Fibroblast of pulmonary artery (primary cell): ENCODE measurements around the gene TIMM44.
A peak's percentile ranks its signal among the peaks of the same experiment; 100 is the strongest.

Experiments
- DNase-seq: peaks from one replicate; pipeline ENCODE4 v3.0.0-alpha.2; 2010; ENCODE audit warnings: low read depth
- H3K4me3 ChIP-seq: replicated peaks from 2 replicates; pipeline ENCODE4 v1.5.1; 2011; ENCODE audit warnings: low read depth, mild to moderate bottlenecking, control low read depth, low read length, moderate library complexity
- TF ChIP-seq, protein P1 (sequence below): IDR thresholded peaks from 2 replicates; pipeline ENCODE4 v1.5.1; 2011; ENCODE audit warnings: mild to moderate bottlenecking, control low read depth, low read length, inconsistent platforms; ENCODE audit errors: missing control alignments

The TIMM44 gene

DNA sequence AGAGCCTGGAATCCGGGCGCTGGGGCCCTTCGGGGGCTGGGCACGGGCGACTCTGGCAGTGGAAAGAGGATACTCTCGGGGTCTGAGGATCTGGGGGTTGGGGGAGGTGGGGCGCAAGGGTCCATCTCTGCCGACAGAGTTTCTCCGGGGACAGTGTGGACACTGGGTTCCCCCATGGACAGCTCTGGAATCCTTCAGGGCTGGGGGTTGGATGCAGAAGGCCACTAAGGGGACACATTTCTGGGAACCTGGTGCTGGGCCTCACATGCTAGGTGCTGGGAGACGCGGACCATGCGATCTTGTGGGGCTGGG, 26.6 kb downstream of the TIMM44 start:
- DNase-seq = no peak
- TF ChIP-seq, protein P1, sequence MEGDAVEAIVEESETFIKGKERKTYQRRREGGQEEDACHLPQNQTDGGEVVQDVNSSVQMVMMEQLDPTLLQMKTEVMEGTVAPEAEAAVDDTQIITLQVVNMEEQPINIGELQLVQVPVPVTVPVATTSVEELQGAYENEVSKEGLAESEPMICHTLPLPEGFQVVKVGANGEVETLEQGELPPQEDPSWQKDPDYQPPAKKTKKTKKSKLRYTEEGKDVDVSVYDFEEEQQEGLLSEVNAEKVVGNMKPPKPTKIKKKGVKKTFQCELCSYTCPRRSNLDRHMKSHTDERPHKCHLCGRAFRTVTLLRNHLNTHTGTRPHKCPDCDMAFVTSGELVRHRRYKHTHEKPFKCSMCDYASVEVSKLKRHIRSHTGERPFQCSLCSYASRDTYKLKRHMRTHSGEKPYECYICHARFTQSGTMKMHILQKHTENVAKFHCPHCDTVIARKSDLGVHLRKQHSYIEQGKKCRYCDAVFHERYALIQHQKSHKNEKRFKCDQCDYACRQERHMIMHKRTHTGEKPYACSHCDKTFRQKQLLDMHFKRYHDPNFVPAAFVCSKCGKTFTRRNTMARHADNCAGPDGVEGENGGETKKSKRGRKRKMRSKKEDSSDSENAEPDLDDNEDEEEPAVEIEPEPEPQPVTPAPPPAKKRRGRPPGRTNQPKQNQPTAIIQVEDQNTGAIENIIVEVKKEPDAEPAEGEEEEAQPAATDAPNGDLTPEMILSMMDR = no peak
- peak overlapping the region; percentile 17 for H3K4me3 ChIP-seq

DNA sequence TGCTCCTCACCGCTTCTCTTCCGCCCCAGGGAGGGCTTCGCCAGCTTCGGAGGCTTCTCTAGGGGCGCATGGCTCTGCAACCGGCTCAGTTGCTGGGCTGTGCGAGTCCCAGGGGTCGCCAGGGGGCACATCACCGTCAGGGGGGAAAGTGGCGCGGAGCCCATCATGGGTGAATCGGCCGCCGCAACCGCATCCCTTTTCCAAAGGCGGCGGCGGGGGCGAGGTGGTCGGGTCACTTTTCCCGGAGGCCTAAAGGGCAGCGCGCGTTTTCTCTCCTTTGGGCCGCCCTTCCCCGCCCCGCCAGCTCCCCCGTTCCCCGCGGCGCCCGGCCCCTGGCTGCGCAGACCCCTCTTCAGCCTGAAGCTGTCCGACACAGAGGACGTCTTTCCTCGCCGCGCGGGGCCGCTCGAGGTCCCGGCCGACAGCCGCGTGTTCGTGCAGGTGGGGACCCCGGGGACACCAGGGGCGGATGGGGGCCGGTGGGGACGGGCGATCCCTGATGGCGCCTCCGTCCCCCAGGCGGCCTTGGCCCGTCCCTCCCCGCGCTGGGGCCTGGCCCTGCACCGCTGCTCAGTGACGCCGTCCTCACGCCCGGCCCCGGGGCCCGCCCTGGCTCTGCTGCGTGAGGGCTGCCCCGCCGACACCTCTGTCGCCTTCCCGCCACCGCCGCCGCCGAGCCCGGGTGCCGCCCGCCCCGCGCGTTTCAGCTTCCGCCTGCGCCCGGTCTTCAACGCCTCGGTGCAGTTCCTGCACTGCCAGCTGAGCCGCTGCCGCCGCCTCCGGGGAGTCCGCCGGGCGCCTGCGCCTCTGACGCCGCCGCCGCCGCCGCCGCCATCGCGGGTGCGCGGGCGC, 27.1 kb downstream of the TIMM44 start:
- peak overlapping the region; percentile 29 for H3K4me3 ChIP-seq
- DNase-seq = no peak
- TF ChIP-seq, protein P1 = no peak

DNA sequence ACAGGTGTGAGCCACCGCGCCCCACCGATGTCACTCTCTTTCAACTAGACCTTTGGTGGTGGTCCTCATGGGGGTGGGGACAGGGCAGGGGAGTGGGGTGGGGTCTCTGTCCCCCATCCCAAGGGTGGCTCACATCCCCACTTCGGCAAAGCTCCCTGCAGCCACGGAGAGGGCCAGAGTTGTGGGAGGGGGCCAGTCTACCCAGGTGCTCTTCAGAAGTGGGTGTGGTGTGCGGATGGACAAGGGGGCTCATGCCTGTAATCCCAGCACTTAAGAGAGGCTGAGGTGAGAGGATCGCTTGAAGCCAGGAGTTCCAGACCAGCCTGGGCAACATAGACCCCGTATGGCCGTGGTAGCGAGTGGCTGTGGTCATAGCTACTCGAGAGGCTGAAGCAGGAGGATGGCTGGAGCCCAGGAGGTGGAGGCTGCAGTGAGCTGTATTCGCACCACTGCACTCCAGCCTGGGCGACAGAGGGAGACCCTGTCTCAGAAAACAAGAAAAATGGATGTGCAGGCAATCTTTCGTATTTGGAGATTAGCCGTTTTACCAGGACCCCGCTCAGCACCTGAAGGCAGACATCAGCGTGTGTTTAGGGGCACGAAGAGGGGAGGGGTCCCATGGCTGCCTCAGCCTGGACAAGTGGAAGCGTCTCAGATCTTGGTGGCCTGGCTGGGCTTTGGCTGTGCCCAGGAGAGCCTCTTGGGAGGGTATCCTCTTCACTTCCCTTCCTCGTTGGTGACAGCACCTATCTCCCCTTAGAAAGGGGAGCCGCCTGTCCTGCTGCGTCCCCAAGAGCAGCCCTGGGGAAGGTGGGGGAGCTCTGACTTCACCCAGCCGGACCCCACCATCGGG, 28.0 kb downstream of the TIMM44 start:
- H3K4me3 ChIP-seq = peak overlapping the region; percentile 29

DNA sequence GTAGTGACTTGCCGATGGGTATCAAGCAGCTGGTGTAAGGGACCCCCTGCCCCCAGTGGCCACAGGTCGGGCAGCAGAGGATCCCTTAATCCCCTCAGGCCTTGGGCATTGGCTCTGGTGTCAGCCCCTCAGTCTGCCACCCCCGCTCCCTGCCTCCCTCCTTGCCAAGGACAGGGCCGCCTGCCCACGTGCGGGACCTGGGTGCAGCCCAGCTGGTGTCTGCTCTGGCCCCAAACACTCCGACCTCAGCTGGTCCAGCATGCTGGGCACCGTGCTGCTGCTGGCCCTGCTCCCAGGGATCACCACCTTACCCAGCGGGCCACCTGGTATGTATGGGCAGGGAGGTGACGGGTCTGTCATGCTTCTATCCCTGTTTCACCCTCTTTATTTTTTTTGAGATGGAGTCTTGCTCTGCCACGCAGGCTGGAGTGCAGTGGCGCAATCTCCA, 28.8 kb downstream of the TIMM44 start, which contains the start of gene TGFBR3L:
Gene TGFBR3L (plus strand): TSS at position 233 of the 448 bp plus-strand sequence.
- no peak within 1 kb of the TSS for H3K4me3 ChIP-seq
- TF ChIP-seq, protein P1 = no peak
- DNase-seq = no peak

More for the DNA sequence above, 28.0 kb downstream of the TIMM44 start:
- DNase-seq = no peak
- TF ChIP-seq, protein P1 = no peak

DNA sequence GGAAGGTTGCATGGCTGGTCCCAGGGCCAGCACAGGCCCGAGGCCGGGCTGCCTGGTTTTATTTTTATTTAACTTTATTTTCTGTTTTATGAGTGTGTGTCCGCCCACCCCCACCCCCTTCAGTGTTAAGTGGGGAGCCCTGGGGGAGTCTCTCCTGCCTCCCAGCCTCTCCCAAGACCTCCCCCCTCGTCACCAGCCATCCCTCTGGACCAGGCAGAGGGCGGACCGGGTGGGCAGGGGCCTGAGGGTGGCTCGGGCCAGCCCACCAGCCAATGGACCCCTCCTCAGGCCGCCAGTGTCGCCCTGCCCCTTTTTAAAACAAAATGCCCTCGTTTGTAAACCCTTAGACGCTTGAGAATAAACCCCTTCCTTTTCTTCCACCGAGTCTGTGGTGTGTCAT, 29.4 kb downstream of the TIMM44 start:
- no peak for DNase-seq
- TF ChIP-seq, protein P1 = no peak
- no peak overlapping the region for H3K4me3 ChIP-seq

DNA sequence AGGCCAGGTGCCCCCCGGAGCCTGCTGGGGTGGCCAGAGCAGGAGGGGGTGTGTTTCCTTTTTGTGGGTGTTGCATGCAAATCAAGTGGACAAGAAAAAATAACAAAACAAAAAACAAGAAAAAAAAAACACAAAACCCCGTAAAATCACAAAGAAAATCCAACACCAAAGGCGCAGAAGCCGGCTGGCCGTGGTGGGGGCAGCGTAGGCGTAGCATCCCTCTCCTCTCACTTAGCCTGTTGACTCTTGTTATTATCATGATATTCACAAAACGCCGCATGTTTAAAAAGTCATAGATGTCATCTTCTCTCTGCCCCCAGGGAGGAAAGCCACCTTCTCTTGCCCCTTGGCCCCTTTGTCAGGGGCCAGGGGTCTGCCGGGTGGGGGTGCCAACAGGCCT, 29.8 kb downstream of the TIMM44 start:
- TF ChIP-seq, protein P1 = no peak

More for the DNA sequence above, 29.8 kb downstream of the TIMM44 start:
- H3K4me3 ChIP-seq = no peak overlapping the region
- no peak for DNase-seq
